NK-92 (cell line): ENCODE results near the gene SEMA3B.
A peak's percentile ranks its signal among the peaks of the same experiment; 100 is the strongest.

ENCODE experiments used
- DNase-seq: peaks from one replicate; lab custom pipeline; 2025; ENCODE audit not compliant: unreplicated experiment; lab: John Stamatoyannopoulos, UW

Gene SEMA3B

GRCh38 chr3:50292159-50293078 lies 23.5 kb downstream of the SEMA3B start, which contains the start of gene IFRD2:
TSS of gene IFRD2 (minus strand) at chr3:50292429. CDS start at chr3:50292274, 155 bp downstream.
- peak; percentile 64 for DNase-seq

GRCh38 chr3:50293079-50293801 lies 24.3 kb downstream of the SEMA3B start:
- no peak for DNase-seq

GRCh38 chr3:50294089-50294488 lies 25.1 kb downstream of the SEMA3B start:
- no peak for DNase-seq

GRCh38 chr3:50294492-50295403 lies 25.8 kb downstream of the SEMA3B start:
- DNase-seq = no peak

GRCh38 chr3:50295553-50296431 lies 26.8 kb downstream of the SEMA3B start:
- DNase-seq = no peak

GRCh38 chr3:50296721-50297383 lies 27.9 kb downstream of the SEMA3B start:
- DNase-seq = no peak

GRCh38 chr3:50297384-50297775 lies 28.4 kb downstream of the SEMA3B start:
- no peak for DNase-seq

- no peak for DNase-seq
Observed at GRCh38 chr3:50297896-50298725, 29.2 kb downstream of the SEMA3B start.

- DNase-seq = peak; percentile 95
Observed at GRCh38 chr3:50298836-50299637, 30.1 kb downstream of the SEMA3B start, which contains the start of the genes HYAL3 and NAA80. TSS of gene HYAL3 (minus strand) at chr3:50299405. CDS start at chr3:50295602, 3,803 bp downstream. TSS of gene NAA80 (minus strand) at chr3:50299405. CDS start at chr3:50297463, 1,942 bp downstream.

- no peak for DNase-seq
Observed at GRCh38 chr3:50299638-50299928, 30.6 kb downstream of the SEMA3B start.

- no peak for DNase-seq
Observed at GRCh38 chr3:50299929-50300680, 31.2 kb downstream of the SEMA3B start.

GRCh38 chr3:50300681-50301254 lies 31.8 kb downstream of the SEMA3B start:
- DNase-seq = no peak

- no peak for DNase-seq
Observed at GRCh38 chr3:50302095-50303012, 33.4 kb downstream of the SEMA3B start.

- no peak for DNase-seq
Observed at GRCh38 chr3:50303013-50303815, 34.3 kb downstream of the SEMA3B start, which contains the start of gene HYAL1. TSS of gene HYAL1 (minus strand) at chr3:50303574. CDS start at chr3:50302956, 618 bp downstream.

GRCh38 chr3:50304601-50305000 lies 35.7 kb downstream of the SEMA3B start:
- no peak for DNase-seq
